Esophagus (tissue), 2 donors: ENCODE measurements around the gene DIAPH2. TPM values are rescaled to one million over a fixed set of nuclear protein-coding genes. Genes with fewer than 3 reads are reported as not detected.

Source experiments
- H3K27ac ChIP-seq, 2 donors: one replicate each; pipeline ENCODE4 v1.5.1; 2013; ENCODE audit warnings: low read depth in 2 of 2, mild to moderate bottlenecking in 2 of 2, inconsistent platforms in 1 of 2, low read length in 1 of 2, moderate library complexity in 1 of 2
- H3K27me3 ChIP-seq, 2 donors: one replicate each; pipeline ENCODE4 v1.6.1; 2013; ENCODE audit warnings: low read length in 2 of 2, control low read depth in 1 of 2, mild to moderate bottlenecking in 1 of 2; ENCODE audit not compliant: insufficient read depth in 2 of 2, control insufficient read depth in 1 of 2
- H3K36me3 ChIP-seq, 2 donors: one replicate each; pipeline ENCODE4 v1.6.1; 2013; ENCODE audit warnings: low read length in 1 of 2; ENCODE audit not compliant: control insufficient read depth in 2 of 2, insufficient read depth in 2 of 2
- H3K4me1 ChIP-seq, 2 donors: one replicate each; pipeline ENCODE4 v1.6.1; 2013; ENCODE audit warnings: low read length in 1 of 2; ENCODE audit not compliant: control insufficient read depth in 2 of 2, insufficient read depth in 2 of 2
- H3K4me3 ChIP-seq, 2 donors: one replicate each; pipeline ENCODE4 v1.5.1; 2013; ENCODE audit warnings: low read length in 2 of 2, mild to moderate bottlenecking in 2 of 2, low read depth in 1 of 2, moderate library complexity in 1 of 2
- H3K9me3 ChIP-seq, 2 donors: one replicate each; pipeline ENCODE4 v1.6.1; 2013; ENCODE audit warnings: mild to moderate bottlenecking in 2 of 2, low read depth in 1 of 2, low read length in 1 of 2, moderate library complexity in 1 of 2; ENCODE audit not compliant: control insufficient read depth in 2 of 2, insufficient read depth in 1 of 2
- WGBS, 2 donors: extraction: QIAGEN DNeasy Blood & Tissue Kit; methylation state at CpG; one replicate each; pipeline ENCODE4 v1.1.7; 2013; 5-methylcytosine and 5-hydroxymethylcytosine counted together
- polyA plus RNA-seq, 2 donors: library from polyadenylated mRNA; stranded (reverse); fragments of 200-250 nt; gene quantifications; one replicate each; pipeline ENCODE4 v1.2.3, GENCODE V29; 2013
- donor health status: healthy with polysubstance abuse.
- donor health status: Bipolar disorder and iron deficiency.

The DIAPH2 gene
- polyA plus RNA-seq, 2 donors, result 3.6 to 4.5 TPM

DNA sequence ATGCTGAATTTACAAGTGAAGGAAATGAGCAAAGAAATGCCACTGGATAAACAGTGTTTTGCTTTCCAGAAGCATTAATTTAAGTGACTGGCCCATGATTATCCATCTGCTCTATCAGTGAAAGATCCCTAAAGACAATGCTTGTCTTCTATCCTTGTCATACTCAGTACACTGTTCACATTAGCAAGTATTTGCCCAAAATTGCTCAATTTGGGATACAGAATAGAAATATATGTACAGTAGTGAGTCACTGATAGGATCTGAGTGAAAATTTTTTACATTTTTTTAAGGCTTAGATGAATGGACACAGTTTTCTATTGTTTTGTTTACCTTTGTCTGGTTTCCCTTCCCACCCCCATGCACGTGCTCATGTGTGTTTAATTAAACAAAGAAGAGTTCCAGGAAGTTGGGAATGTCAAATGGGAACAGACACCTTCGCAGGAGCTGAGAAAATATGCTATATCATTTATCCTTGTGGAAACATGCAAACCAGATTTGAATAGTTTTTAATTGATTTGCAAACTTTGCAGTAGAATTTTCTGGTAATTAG is 855.4 kb downstream of the DIAPH2 start:
- WGBS, 2 donors, result 45 to 58% methylated on average over 2 of the region's 2 CpGs
- H3K27me3 ChIP-seq, result no peaks in the 10 kb centered on the region
- H3K36me3 ChIP-seq, result no peaks in the 10 kb centered on the region
- no peaks in the 10 kb centered on the region for H3K4me1 ChIP-seq
- H3K27ac ChIP-seq, result no peak overlapping the region
- no peak overlapping the region for H3K4me3 ChIP-seq
- H3K9me3 ChIP-seq, result no peaks in the 10 kb centered on the region

- Histone ChIP-seq H3K27ac (no peak overlapping the region), H3K4me3 (no peak overlapping the region), H3K36me3 (no peaks in the 10 kb centered on the region), H3K4me1 (no peaks in the 10 kb centered on the region), H3K27me3 (no peaks in the 10 kb centered on the region), H3K9me3 (no peaks in the 10 kb centered on the region)
- 80 to 83% methylated on average over 3 of the region's 3 CpGs for WGBS, 2 donors
These were observed 863.4 kb downstream of the DIAPH2 start for GRCh38 chrX:97547877-97548578.

DNA sequence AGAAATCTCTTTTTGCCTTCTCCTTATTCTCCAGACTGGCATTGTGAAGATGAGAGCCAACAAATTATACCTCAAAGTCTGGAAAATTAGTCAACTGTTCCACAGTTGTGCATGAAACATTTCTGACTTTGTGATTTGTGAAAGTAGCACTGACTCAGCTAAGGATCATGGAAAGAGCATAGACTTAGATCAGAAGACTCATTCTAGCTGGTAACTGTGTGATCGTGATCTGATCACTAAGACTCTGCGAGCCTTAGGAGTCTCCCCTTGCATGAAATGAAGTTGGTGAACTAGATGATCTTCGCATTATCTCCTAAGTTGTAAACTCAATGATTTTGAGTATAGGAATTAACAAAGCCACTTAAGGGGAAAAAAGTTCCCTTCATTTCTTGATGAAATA is 867.2 kb downstream of the DIAPH2 start:
- WGBS, 2 donors, result 94 to 99% methylated on average over 3 of the region's 3 CpGs
- no peak overlapping the region for H3K27ac ChIP-seq
- H3K4me1 ChIP-seq, result no peaks in the 10 kb centered on the region
- no peaks in the 10 kb centered on the region for H3K9me3 ChIP-seq
- no peaks in the 10 kb centered on the region for H3K36me3 ChIP-seq
- no peak overlapping the region for H3K4me3 ChIP-seq
- H3K27me3 ChIP-seq, result no peaks in the 10 kb centered on the region

DNA sequence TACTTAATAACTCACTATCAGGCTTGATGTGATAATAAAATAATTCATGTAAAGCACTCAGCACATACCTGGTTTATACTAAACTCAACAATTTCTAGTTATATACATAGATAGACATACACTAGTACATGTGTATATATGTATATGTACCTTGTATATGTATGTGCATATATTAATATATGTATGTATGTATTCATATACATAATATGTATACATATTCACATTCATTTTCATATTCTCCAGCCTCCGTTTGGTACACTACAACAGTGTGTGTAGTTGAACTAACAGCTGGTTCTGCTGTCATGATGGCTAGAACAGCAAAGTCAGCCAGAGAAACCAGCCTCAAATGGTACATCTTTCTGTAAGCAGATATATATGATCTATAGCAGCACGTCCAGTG is 869.2 kb downstream of the DIAPH2 start:
- H3K27ac ChIP-seq, result no peak overlapping the region
- H3K27me3 ChIP-seq, result no peaks in the 10 kb centered on the region
- no peaks in the 10 kb centered on the region for H3K36me3 ChIP-seq
- no peaks in the 10 kb centered on the region for H3K4me1 ChIP-seq
- no peaks in the 10 kb centered on the region for H3K9me3 ChIP-seq
- no peak overlapping the region for H3K4me3 ChIP-seq
- WGBS, 2 donors, result 83 to 98% methylated on average over 2 of the region's 2 CpGs

GRCh38 chrX:97556359-97556758 is 871.7 kb downstream of the DIAPH2 start:
- no peaks in the 10 kb centered on the region for H3K27me3 ChIP-seq
- H3K27ac ChIP-seq, result no peak overlapping the region
- H3K36me3 ChIP-seq, result no peaks in the 10 kb centered on the region
- 82 to 94% methylated on average over 3 of the region's 3 CpGs for WGBS, 2 donors
- H3K4me1 ChIP-seq, result no peaks in the 10 kb centered on the region
- H3K9me3 ChIP-seq, result no peaks in the 10 kb centered on the region
- no peak overlapping the region for H3K4me3 ChIP-seq

DNA sequence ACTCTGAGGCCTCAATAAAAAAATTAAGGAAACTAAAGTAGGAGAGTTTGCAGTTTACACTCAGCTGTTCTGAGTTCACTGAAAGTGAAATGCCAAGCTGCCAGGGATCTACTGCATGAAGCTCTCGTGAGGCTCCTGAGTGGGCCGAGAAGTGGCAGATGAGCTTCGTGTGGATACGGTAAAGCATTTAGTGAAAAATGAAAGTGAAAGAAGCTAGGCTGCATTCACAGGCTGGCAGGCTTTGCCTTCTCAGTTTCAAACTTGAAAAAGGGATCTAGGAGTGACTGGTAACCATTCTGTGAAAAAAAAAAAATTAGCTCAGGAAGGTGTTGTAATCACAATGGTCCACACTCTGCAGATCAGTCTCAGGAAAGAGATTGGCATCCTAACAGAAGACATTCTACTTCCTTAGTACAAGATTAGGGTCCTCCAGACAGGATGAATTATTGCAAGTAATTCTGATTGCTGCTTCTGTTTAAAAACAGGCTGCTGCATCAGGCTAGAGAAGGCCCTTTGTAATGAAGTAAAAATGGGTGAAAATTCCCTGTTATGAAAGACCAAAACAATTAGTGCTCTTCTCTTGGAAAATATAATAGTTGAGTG is 879.0 kb downstream of the DIAPH2 start:
- Histone ChIP-seq H3K4me1 (no peaks in the 10 kb centered on the region), H3K27ac (peak overlapping the region in 1 of 2 donors; percentile 31), H3K9me3 (no peaks in the 10 kb centered on the region), H3K4me3 (peak overlapping the region in 1 of 2 donors; percentile 29), H3K27me3 (no peaks in the 10 kb centered on the region), H3K36me3 (no peaks in the 10 kb centered on the region)
- WGBS, 2 donors, result 0 to 11% methylated on average over 4 of the region's 4 CpGs

DNA sequence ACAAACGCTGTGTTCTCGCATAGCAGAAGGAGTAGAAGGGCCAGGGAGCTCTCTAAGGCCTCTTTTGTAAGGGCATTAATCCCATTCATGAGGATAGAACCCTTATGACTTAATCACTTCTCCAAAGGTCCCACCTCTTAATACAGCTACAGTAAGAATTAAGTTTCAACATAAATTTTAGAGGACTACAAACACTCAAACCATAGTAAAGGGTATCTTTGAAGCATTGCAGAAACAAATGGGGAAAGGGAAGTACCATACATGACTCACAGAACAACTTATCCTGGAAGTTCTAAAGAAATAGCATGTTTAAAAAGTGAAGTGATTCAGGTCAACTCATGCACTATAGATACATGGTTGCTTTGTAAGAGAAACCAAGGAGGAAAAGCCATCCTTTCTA is 879.9 kb downstream of the DIAPH2 start:
- H3K27me3 ChIP-seq, result no peaks in the 10 kb centered on the region
- H3K36me3 ChIP-seq, result no peaks in the 10 kb centered on the region
- no peaks in the 10 kb centered on the region for H3K9me3 ChIP-seq
- 79 to 91% methylated on average over 2 of the region's 2 CpGs for WGBS, 2 donors
- H3K27ac ChIP-seq, result no peak overlapping the region
- no peaks in the 10 kb centered on the region for H3K4me1 ChIP-seq
- no peak overlapping the region for H3K4me3 ChIP-seq

DNA sequence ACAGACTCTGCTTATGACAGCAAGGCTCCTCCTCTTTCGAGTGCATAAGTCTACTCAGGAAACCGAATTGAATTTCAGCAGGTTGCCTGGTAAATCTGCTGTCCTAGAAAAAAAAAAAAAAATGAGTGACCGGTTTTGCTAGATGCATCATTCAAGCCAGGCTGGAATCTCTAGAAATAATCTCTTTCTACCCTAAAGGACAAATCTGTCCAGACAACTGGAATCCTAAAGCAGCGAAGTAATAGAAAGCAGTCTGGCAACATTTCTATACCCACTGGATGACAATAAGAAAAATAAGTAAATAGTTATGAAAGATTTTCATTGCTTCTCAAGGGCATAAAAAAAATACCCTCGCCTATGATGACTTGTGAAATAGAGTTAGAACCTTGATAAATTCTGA is 902.5 kb downstream of the DIAPH2 start:
- Histone ChIP-seq H3K27me3 (peaks cover 0 to 3% of the 10 kb centered on the region in 2 donors), H3K27ac (no peak overlapping the region), H3K4me3 (no peak overlapping the region), H3K4me1 (no peaks in the 10 kb centered on the region), H3K36me3 (no peaks in the 10 kb centered on the region), H3K9me3 (no peaks in the 10 kb centered on the region)
- WGBS, 2 donors, result 57 to 64% methylated on average over 5 of the region's 5 CpGs

DNA sequence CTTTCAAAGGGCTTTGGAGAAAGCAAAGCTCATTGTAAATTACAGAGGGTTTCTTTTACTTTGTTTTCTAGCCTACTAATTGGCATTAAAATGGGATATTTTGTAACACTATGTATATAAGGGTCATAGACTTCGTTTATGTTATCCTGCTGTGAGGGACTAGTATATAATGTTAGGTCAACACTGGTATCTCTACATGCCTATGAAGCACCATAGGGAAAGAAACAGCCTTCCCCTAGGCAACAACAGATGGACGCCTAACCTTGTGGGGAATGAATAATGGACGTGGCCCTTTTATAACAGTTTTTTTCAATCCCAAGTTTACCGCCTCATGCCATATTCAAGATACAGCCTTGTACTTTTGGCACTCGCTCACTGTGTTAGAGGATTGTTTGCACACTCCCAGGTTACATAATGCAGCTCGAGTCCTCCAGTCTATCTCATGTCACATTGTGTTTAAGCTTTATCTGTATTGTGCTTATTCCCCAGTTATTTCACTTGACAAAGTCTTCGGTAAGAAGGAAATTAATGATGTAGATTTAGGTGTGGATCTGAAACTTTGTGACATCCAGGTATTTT is 910.1 kb downstream of the DIAPH2 start:
- Histone ChIP-seq H3K9me3 (no peaks in the 10 kb centered on the region), H3K4me1 (no peaks in the 10 kb centered on the region), H3K27me3 (peaks cover 0 to 3% of the 10 kb centered on the region in 2 donors), H3K36me3 (no peaks in the 10 kb centered on the region), H3K4me3 (no peak overlapping the region), H3K27ac (no peak overlapping the region)
- WGBS, 2 donors, result 63 to 79% methylated on average over 7 of the region's 7 CpGs
